Effector CD8-positive, alpha-beta T cell (primary cell): ENCODE results near the gene ADGRA1.
"Not testable (repeated sequence)": the region's sequence is repeated elsewhere in the genome, so short reads cannot be mapped to it uniquely, and the experiment has no call there.

Source experiments
- DNase-seq: peaks from one replicate; lab custom pipeline; 2025; lab: John Stamatoyannopoulos, UW
- total RNA-seq, 4 experiments: gene quantifications; one replicate each; lab custom pipeline; 2026; lab: John Stamatoyannopoulos, UW

The ADGRA1 gene, protein sequence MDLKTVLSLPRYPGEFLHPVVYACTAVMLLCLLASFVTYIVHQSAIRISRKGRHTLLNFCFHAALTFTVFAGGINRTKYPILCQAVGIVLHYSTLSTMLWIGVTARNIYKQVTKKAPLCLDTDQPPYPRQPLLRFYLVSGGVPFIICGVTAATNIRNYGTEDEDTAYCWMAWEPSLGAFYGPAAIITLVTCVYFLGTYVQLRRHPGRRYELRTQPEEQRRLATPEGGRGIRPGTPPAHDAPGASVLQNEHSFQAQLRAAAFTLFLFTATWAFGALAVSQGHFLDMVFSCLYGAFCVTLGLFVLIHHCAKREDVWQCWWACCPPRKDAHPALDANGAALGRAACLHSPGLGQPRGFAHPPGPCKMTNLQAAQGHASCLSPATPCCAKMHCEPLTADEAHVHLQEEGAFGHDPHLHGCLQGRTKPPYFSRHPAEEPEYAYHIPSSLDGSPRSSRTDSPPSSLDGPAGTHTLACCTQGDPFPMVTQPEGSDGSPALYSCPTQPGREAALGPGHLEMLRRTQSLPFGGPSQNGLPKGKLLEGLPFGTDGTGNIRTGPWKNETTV
- 0 to 0.18 (median 0) reads per million in 4 experiments for total RNA-seq

DNA sequence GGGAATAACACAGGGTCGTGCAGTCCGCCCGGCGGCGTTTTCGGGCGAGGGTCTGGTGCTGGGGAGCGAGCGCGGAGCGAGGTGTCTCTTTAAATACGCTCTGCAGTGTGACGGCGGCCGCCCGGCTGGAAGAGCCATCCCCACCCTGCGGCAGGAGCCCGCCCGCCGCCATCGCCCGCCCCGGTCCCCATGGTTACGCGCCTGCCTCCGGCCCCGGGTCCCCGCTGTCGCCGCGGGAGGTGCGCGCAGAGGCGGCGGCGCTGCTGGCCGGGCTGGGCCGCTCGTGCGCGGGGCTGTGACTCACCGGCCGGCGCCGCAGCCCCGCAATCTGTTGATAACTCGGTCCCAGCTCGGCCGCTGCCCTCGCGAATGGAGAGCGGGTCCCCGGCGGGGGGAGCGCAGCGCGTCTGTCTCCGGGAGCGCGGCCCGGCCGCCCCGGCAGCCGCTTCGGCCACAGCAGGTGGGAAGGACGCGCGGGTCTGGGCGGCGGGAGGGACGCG lies at the start of gene ADGRA1:
Gene ADGRA1, plus strand, starts transcription at position 246 of the 500 bp plus-strand sequence. CDS start 986 bp downstream, outside the sequence.
- DNase-seq, result no peak

DNA sequence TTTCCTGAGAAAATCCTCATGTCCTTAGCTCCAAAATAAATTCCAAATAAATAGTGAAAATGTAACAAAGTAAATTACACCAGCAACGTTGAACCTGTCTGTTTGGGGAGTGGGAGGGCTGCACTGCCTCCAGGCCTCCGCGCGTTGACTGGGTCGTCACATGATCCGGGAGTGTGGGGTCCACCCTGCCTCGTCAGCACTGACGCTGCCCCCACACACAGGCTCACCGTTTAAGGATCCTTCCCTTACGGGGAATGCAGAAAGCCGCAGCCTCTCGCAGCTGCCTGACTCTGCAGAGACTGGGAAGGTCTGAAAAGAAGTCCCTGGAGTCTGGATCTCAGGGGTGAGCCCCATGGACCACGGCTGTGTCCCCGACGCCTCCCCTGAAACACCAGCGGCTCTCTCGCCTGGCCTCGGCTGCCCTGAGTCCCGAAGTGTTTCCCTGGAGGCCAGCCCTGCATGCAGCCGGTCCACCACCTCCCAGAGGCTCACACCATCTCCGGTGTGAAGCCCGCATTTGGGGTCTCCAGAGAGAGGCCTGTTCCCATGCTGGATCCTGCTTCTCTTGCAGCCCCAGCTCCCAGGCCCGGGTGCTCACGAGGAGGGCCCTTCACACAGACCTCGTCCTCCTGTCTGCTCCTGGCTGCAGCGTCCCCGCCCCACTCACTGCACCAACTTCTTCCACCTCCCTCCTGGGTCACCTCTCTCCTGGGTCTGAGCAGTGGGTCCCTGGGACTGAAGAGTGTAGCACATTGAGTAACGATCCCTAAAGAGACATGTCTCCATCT lies 49.5 kb upstream of the ADGRA1 start:
- DNase-seq, result no peak

DNA sequence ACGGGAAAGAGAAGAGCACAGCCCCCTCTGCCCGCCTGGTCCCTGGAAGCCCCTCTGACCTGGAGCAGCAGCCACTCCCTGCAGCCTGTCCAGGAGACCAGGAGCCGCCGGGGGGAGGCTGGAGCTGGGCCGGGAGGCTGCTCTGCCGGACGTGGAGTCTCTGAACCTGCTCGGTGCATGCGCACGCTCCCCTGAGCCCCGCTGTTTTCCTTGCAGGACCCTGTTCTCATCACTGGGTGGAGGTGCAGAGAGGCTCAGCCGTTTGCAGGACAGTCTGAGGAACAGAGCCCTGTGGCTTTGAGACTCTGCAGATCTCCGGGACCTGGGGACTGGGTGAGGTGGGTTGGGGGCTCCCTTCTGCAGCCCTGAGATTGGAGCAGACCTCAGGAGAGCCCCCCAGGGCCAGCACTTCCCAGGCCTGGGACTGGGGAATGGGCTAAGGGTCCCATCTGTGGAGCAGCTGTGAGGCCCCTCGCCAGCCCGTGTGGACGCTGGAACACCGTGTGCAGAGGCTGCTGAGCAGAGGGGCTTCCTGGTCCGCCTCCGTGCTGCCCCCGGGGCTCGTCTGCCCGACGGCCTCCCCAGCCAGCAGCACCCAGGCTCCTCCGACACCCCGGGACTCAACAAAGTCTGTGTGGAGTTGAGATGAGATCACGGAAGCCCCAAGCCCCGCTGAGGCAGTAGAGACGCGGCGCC lies 48.5 kb upstream of the ADGRA1 start:
- DNase-seq, result no peak

DNA sequence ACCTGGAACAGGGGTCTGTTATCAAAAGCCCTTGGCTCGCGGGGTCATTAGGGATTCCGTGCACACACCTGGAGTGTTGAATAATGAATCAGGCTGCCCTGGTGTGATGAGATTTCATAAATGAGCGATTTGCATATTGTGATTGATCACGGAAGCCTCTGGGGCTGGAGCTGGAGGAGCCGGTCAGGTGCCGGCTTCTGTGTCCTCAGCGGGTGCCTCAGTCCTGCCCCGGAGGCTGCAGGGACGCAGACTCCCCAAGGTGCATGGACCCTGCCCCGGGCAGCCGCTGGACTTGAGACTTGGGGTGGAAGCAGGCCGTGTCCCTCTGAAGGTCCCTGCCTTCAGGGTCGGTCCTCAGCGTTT lies 47.9 kb upstream of the ADGRA1 start:
- DNase-seq, result no peak

DNA sequence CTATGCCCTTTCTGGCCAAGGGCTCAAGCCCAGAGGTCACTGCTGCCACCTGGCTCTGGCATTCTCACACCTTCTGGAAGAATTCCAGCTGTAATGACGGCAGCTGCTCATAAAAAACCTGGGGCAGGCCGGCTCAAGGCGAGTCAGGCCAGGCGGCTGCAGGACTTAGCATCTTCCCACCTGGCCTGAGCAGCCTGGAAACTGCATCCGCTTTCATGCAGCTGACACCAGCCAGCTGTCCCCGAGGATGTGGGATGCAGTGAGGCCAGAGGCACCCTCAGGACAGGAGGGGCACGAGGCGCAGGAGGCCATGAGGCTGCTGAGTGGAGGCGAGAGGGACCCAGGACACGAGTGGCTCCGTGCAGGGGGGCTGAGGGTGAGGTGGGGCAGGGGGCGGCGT lies 47.5 kb upstream of the ADGRA1 start:
- DNase-seq, result no peak

DNA sequence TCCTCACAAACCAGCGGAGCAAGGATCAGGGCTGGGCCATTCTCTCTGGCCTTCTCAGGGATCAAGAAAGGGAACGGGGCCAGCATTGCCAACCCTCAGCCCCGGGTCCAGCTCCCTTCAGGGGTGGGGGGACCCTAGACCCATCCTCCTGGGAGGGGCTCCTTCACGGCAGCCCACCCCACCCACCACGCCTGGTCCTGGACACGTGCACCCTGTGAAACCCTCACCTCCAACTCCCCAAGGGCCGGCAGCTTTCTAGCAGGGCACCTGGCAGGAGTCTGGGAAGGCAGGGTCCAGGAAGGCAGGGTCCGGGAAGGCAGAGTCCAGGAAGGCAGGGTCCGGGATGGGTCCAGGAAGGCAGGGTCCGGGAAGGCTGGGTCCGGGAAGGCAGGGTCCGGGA lies 46.6 kb upstream of the ADGRA1 start:
- DNase-seq, result no peak

DNA sequence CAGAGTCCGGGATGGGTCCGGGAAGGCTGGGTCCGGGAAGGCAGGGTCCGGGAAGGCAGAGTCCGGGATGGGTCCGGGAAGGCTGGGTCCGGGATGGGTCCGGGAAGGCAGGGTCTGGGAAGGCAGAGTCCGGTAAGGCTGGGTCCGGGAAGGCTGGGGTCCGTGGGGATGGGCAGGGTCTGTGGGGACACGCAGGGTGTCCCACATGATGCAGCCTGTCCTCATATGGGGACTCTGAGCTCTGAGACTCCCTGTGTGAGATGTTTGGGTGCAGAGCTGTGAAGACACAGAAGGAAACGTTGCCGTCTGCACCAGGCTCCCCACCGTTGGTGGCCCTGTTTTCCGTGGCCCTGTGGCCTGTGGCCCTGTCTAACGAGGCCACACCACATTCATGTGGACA lies 45.7 kb upstream of the ADGRA1 start:
- DNase-seq, result no peak

DNA sequence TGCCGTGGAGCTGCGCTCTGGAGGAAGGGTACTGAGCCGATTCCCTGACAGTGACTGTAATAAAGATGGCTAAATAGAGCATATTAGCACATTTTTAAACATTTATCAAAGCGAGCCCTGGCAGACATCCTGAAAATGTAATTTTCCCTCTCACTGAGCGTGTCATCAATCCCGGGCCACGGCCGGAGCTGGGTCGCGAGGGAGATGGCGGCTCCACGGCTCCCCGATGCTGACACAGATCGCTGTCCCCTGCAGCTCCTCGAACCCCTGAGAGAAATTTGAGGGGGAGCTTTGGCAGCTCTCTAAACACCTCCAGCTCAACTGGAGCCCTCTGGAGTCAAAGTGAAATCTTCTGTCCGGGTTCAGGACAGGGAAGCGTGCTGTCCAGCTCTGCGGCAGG lies 44.9 kb upstream of the ADGRA1 start:
- no peak for DNase-seq

DNA sequence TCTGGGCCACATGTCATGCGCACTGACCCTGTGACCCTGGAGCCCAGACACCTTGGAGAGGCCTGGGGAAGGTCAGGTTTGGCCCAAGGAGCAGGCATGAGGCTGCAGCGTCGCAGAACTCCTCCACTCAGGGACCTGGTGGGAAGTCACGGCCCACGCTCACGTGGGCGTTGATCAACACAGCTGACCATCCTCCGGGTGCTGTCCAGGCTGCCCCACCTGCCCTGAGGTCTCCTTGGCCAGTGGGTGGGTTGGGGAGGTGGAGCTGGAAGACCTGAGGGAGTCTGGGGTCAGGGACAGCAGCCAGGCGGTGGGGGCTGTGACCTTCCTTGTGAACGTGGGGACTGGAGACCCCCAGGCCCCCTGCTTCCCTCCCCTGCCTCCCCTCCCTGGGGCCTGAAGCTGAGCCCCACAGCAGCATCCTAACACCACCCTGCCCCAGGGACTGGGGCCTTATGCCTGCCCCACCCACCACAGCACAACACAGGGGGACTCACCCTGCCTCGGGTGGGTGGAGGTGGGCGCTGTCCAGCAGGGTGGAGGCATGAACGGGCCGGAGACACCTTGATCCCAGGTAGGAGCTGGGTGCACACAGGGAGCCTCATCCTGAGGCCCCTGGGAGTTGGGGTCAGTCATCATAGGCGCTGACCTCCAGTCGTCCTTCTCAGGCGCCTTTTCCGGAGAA lies 44.0 kb upstream of the ADGRA1 start:
- DNase-seq, result no peak

DNA sequence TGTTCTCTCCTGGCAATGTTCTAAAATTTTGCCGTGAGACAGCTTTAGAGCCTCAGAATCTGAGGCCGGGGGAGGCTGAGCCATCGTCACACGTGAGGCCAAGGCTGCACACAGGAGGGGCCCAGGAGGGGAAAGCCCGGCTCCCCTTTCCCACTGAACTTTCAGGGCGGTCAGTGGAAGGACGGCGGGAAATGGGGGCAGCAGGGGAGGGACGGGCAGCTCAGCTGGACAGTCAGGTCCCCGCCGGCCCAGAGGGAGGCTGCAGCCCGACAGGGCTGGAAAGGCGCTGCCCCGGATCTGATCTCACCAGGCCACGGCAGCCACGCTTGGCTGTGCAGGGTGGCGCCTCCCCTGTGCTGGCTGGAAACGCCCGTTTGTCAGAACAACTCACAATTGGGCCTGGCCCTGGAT lies 43.3 kb upstream of the ADGRA1 start:
- DNase-seq, result no peak

DNA sequence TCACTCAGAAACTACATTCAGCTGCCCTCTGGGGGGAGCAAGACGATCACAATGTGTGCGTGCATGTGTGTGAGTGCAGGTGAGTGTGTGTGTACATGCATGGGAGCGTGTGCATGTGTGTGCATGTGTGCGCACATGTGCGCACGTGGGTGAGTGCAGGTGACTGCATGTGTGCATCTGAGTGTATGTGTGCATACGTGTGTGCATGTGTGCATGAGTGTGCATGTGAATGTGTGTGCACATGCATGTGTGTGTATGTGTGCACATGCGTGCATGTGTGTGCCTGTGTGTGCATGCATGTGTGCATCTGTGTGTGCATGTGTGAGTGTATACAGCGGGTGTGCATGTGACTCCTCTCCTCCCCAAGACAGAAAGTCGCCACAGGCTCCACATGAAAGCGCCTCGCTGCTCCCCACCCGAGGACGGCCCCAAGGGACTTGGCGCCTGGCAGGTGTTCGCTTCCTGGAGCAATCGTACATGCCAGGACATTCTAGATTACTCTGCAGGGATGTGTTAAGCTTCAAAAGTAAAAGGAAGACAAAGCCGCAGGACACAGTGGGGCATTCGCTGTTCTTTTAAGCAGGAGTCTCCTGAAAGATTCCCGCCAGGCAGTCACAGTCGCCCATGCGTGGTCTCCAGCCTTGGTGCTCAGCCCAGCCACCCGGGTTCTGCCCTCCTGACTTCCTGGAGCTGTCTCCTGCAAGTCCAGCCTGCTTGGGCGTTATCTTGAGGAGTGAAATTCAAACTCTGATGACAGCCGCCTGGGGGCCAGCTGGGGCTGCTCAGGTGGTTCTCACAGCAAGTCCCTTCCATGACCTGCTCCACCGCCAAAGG lies 42.0 kb upstream of the ADGRA1 start:
- no peak for DNase-seq

DNA sequence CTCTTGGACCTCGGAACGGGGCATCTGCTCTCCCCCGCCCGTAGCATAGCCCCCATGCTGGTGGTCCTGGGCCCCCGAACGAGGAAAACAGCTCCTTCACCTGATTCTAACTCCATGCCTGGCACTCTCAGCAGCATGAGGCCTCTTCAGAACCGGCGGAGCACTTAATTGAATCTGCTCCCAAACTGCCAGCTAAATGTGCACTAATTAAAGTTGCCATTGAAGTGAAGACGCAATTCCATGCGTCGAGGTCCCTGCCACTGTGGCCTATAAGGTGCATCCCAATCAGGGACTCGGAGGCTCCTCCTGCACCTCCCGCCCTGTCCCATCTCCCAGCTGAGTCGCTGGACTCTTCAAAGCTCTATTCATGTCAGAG lies 41.3 kb upstream of the ADGRA1 start:
- no peak for DNase-seq

DNA sequence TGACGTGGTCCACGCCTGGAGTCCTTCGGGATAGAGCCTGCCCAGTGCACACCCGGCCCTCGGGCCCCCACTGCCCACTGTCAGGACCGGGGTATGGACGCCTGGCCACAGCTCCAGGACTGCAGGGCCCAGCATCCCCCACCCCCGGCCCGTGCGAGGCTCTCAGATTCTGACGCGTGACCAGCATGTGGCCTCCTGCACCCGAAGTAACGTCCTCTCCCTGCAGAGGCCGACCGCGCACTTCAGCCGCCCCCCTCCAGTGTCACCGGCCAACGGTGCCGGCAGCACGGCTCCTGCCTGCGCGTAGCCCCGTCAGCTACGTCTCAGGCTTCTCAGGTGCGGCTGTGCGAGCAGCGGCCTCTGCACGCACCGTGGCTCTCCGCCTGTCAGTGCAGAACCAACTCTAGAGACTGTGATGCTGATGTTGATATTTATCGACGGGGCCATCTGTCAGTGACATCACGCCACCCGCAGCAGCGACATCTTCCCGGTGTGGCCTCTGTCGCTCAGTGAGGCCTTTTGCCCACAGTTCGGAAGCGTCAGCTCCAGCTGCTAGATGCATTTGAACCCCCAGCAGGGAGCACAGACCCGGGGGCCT lies 40.1 kb upstream of the ADGRA1 start:
- DNase-seq, result no peak

DNA sequence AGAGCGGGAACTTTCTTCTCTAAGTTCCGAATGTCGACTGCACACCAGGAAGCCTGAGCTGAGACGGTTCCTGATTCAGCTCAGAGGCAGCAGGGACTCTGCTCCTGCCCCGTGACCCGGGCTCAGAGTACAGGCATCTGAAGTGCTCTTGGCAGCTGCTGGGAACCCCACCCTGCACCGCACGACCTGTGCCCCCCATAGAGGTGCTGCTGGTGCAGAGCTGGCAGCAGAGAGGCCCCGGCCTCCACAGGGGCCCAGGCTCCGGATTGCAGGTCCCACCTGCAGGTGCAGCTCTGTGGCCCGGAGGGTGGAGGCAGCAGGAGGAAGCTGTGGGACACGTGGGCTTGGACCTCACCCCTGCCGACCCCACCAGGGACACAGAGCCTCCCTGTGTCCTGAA lies 39.5 kb upstream of the ADGRA1 start:
- no peak for DNase-seq

DNA sequence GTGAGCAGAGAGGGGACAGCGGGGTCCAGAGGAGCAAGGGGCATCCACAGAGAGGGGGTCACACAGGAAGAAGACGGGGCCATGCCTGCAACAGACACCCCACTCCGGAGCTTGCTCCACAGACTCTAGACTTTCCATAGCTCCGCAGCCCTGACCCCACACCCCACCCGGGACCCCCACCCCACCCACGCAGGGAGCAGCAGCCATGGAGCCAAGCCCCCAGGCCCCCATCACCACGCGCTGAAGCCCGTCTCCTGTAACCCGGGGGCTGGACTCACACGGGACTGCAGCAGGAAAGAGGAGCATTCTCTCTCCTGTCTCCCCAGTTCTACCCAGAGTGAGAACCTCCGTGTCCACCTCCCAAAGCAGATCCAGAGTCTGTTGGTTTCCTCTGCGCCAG lies 38.8 kb upstream of the ADGRA1 start:
- no peak for DNase-seq

DNA sequence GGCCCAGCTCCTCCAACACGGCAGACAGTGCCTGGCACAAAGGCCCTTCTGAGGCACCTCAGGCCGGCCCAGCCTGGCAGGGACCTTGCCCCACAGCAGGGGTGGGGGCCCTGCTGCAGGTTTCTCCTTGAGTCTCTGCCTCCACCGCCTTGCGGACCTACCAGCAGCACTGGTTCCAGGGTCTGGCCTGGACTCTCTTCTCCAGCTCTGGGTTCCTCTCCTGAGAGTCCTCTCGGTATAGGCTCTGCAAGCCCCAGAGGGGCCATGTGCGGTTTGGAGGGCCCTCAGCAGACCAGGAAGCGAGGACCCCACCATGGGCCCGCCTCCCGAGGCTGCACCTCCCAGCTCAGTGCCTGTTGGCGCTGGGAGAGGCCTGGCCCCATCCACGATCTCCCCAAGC lies 38.1 kb upstream of the ADGRA1 start:
- no peak for DNase-seq

DNA sequence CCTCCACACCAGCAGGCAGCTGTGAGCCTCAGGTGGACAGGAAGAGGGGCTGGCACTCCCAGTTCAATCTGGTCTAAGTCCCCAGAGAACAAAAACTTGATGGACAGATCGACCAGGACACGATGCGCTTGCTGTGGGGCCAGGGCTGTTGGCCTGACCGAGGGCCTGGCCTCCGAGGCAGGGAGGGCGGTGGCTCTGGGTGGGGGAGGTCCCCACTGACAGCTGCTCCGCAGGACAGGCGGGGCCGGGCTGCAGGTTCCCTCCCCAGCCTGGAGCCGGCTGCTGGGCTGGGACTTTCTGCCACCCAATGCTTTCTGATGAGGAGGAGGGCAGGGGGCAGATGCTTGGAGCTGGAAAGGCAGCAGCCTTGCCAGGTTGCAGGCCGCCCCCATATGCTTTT lies 37.4 kb upstream of the ADGRA1 start:
- no peak for DNase-seq

DNA sequence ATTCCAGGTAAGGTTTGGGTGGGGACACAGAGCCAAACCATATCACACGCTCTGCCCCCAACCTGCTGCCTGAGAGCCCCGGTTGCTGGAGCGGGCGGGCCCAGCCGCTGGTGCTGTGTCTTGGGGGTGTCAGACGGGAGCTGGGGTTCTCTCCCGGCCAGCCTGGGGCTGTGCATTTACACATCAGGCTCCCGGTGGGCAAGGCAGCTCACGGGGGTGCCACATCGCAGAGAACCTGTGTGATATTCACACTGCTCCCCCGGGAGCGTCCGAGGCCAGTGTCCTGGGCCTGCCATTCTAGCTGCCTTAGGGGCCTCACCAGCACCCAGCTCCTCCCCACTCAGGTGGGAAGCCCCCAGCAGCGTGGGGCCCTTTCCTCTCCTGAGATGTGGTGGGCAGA lies 35.6 kb upstream of the ADGRA1 start:
- no peak for DNase-seq

DNA sequence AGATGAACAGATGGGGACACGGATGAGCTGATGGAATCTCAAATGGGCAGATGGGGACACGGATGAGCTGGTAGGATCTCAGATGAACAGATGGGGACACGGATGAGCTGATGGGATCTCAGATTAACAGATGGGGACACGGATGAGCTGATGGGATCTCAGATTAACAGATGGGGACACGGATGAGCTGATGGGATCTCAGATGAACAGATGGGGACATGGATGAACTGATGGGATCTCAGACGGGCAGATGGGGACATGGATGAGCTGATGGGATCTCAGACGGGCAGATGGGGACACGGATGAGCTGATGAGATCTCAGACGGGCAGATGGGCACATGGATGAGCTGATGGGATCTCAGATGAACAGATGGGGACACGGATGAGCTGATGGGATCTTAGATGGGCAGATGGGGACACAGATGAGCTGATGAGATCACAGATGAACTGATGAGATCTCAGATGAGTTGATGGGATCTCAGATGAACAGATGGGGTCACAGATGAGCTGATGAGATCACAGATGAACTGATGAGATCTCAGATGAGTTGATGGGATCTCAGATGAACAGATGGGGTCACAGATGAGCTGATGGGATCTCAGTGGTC lies 34.1 kb upstream of the ADGRA1 start:
- DNase-seq, result not testable (repeated sequence)

DNA sequence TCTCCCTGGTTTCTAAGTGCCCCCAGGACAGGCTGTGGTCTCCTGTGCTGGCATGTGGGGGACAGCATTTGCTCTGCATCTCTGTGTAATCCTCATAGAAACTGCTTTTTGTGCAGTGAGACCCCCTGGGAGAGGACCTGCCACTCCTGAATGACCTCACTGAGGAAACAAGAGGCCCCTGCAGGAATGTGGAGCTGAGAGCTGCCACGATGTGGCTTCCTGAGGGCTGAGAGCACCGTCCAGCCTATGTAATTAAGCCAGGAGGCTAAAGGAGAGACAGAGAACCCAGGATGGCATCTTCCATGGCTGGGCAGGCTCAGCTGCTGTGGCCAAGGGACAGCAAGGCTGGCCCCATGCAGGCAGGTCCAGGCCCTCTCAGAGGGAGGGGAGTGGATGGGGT lies 32.3 kb upstream of the ADGRA1 start:
- DNase-seq, result no peak
